A549 (cell line): Measurements from ENCODE around the gene KIAA1586. TPM values are rescaled to one million over a fixed set of nuclear protein-coding genes. Genes with fewer than 3 reads are reported as not detected.
"Not testable (repeated sequence)": the region's sequence is repeated elsewhere in the genome, so short reads cannot be mapped to it uniquely, and the experiment has no call there.

ENCODE experiments used
- ATAC-seq, 2 experiments: fragments of 200-7000 bp in 1 of 2; fragments of >200 bp in 1 of 2; cut with Nextera tagmentation in 1 of 2; cut with Tn5 transposase in 1 of 2; 3 replicates each; pipeline versions ENCODE4 v1.8.0 to v1.9.1; 2018 to 2020; ENCODE audit warnings: mild to moderate bottlenecking in 1 of 2, moderate library complexity in 1 of 2
- CTCF ChIA-PET: fragments of 300-600 bp; sonication (Branson Sonifier 250); formaldehyde crosslinking; extraction: SDS; loops from one replicate; lab custom pipeline; 2021; ENCODE audit warnings: antibody characterized with exemption, inconsistent platforms; lab: Yijun Ruan, JAX
- POLR2A ChIA-PET: fragments of 350-600 bp; formaldehyde crosslinking; extraction: SDS; loops from one replicate; lab custom pipeline; 2021; ENCODE audit warnings: antibody characterized with exemption, inconsistent platforms; lab: Yijun Ruan, JAX
- DNase-seq, 2 experiments: peaks; one replicate each; pipeline versions ENCODE4 v3.0.0 to v3.0.0-alpha.2; 2011 to 2016; ENCODE audit warnings: low read depth in 1 of 2, low spot score in 1 of 2
- FAIRE-seq: peaks from 2 replicates; lab custom pipeline; 2011; peaks lifted over from hg19 to GRCh38; lab: Jason Lieb, UNC
- H3K27ac ChIP-seq, 2 experiments: fragments of >200 bp; sonication (Bioruptor Twin); formaldehyde crosslinking; 3 replicates each; pipeline ENCODE4 v1.5.1; 2016 to 2017
- H3K4me1 ChIP-seq: fragments of >200 bp; sonication (Bioruptor Twin); formaldehyde crosslinking; 3 replicates; pipeline ENCODE4 v1.6.1; 2016
- H3K4me2 ChIP-seq: fragments of >200 bp; sonication (Bioruptor Twin); formaldehyde crosslinking; 3 replicates; pipeline ENCODE4 v1.6.1; 2016
- H3K4me3 ChIP-seq: fragments of >200 bp; sonication (Bioruptor Twin); formaldehyde crosslinking; 3 replicates; pipeline ENCODE4 v1.5.1; 2016
- H3K9me3 ChIP-seq: fragments of >200 bp; sonication (Bioruptor Twin); formaldehyde crosslinking; 3 replicates; pipeline ENCODE4 v1.6.1; 2016
- BHLHE40 ChIP-seq: IDR thresholded peaks from 2 replicates; pipeline ENCODE4 v1.6.1; 2012; ENCODE audit warnings: low read depth, low read length, inconsistent platforms
- CBX8 ChIP-seq: fragments of 200-600 bp; sonication (generic); IDR thresholded peaks from 2 replicates; pipeline ENCODE4 v1.6.1; 2016
- CHD2 ChIP-seq: fragments of 150-350 bp; IDR thresholded peaks from 2 replicates; pipeline ENCODE4 v1.6.1; 2014; ENCODE audit warnings: low read length; ENCODE audit not compliant: partially characterized antibody
- CHD4 ChIP-seq: fragments of 200-600 bp; sonication (generic); IDR thresholded peaks from 2 replicates; pipeline ENCODE4 v1.6.1; 2016; ENCODE audit warnings: antibody characterized with exemption, mild to moderate bottlenecking, borderline replicate concordance
- FOSL2 ChIP-seq, 2 experiments: fragments of 450-650 bp in 1 of 2; fragments of >200 bp in 1 of 2; sonication (Bioruptor Twin) in 1 of 2; formaldehyde crosslinking; IDR thresholded peaks; 2 replicates each; pipeline versions ENCODE4 v1.5.0 to v1.6.1; 2016 to 2020; ENCODE audit warnings: mild to moderate bottlenecking in 1 of 2, moderate library complexity in 1 of 2
- FOXS1 ChIP-seq: fragments of 250-450 bp; sonication (Bioruptor Pico); IDR thresholded peaks from 2 replicates; pipeline ENCODE4 v1.5.0; 2020; ENCODE audit warnings: mild to moderate bottlenecking, moderate library complexity
- HOXB13 ChIP-seq: fragments of 250-450 bp; sonication (Bioruptor Pico); IDR thresholded peaks from 2 replicates; pipeline ENCODE4 v1.5.0; 2020; ENCODE audit warnings: low read depth, mild to moderate bottlenecking, moderate library complexity
- JUNB ChIP-seq: fragments of >200 bp; sonication (Bioruptor Twin); formaldehyde crosslinking; IDR thresholded peaks from 2 replicates; pipeline ENCODE4 v1.6.1; 2016
- MAFK ChIP-seq: fragments of 450-650 bp; IDR thresholded peaks from 2 replicates; pipeline ENCODE4 v1.6.1; 2014; ENCODE audit not compliant: partially characterized antibody
- MAX ChIP-seq: IDR thresholded peaks from 2 replicates; pipeline ENCODE4 v1.6.1; 2012
- RCOR1 ChIP-seq: fragments of 150-350 bp; IDR thresholded peaks from 2 replicates; pipeline ENCODE4 v1.6.1; 2014; ENCODE audit warnings: antibody characterized with exemption, low read length, low read depth
- SMC3 ChIP-seq: fragments of >200 bp; sonication (Bioruptor Twin); formaldehyde crosslinking; IDR thresholded peaks from 3 replicates; pipeline ENCODE4 v1.6.1; 2018; ENCODE audit warnings: inconsistent platforms
- TFCP2L1 ChIP-seq: fragments of 250-450 bp; sonication (Bioruptor Pico); IDR thresholded peaks from 2 replicates; pipeline ENCODE4 v1.5.0; 2021; ENCODE audit warnings: mild to moderate bottlenecking
- USF2 ChIP-seq: fragments of 450-650 bp; IDR thresholded peaks from 2 replicates; pipeline ENCODE4 v1.6.1; 2014; ENCODE audit warnings: antibody characterized with exemption
- WGBS: methylation state at CpG from one replicate; pipeline ENCODE4 v1.1.6; 2017; ENCODE audit errors: missing lambda C conversion rate; 5-methylcytosine and 5-hydroxymethylcytosine counted together
- polyA plus RNA-seq, 4 experiments: library from polyadenylated mRNA; depleted of rRNA in 3 of 4; stranded (reverse); fragments of >200 nt; fragmentation: RNase III in 1 of 4; extraction: RNeasy Plus Mini Kit Qiagen cat#74134 plus additional on column Dnase treatment in 1 of 4; gene quantifications; 2 replicates in 3 of 4; 3 replicates in 1 of 4; pipeline ENCODE4 v1.2.3, GENCODE V29; 2011 to 2017

Gene KIAA1586
- polyA plus RNA-seq, 2 of the 4 experiments (the other 2 are of a cell fraction) = 4.7 to 6.3 TPM

- Histone ChIP-seq H3K9me3 (no peaks in the 10 kb centered on the region), H3K4me2 (no peak overlapping the region), H3K4me1 (no peaks in the 10 kb centered on the region), H3K4me3 (no peak overlapping the region), H3K27ac (no peak overlapping the region)
- POLR2A ChIA-PET = no interaction called here
- WGBS = 81% methylated on average over 2 of the region's 2 CpGs
- TF ChIP-seq BHLHE40 (no peak), FOSL2 (IDR thresholded peaks at IDR 0.05) (no peak), FOSL2 (CRISPR knock-in tag; IDR thresholded peaks at IDR 0.05) (no peak), CHD2 (no peak), JUNB (no peak), USF2 (no peak), CBX8 (no peak), MAFK (no peak), HOXB13 (CRISPR knock-in tag) (no peak)
- ATAC-seq (no peak), FAIRE-seq (no peak), DNase-seq (no peak)
- CTCF ChIA-PET = interaction anchor here (1.0 kb wide), 1 partner anchor 84 kb away, joined by 3 read pairs; no protein-coding TSS in a partner anchor
Observed at GRCh38 chr6:57038906-57039305, 7.6 kb upstream of the KIAA1586 start.

GRCh38 chr6:57040011-57040410 lies 6.5 kb upstream of the KIAA1586 start:
- POLR2A ChIA-PET = no interaction called here
- FAIRE-seq (no peak), ATAC-seq (peak; percentile 68 to 85; a peak in 5 of 6 replicates), DNase-seq (peak; percentile 5 to 35)
- CTCF ChIA-PET = interaction anchor here (1.3 kb wide), 1 partner anchor 137 kb away, joined by 3 read pairs; no protein-coding TSS in a partner anchor
- Histone ChIP-seq H3K4me2 (no peak overlapping the region), H3K9me3 (no peaks in the 10 kb centered on the region), H3K27ac (no peak overlapping the region), H3K4me1 (no peaks in the 10 kb centered on the region), H3K4me3 (no peak overlapping the region)
- 56% methylated on average over 5 of the region's 5 CpGs for WGBS
- TF ChIP-seq SMC3 (no peak), FOSL2 (IDR thresholded peaks at IDR 0.05) (no peak), FOSL2 (CRISPR knock-in tag; IDR thresholded peaks at IDR 0.05) (no peak), TFCP2L1 (CRISPR knock-in tag) (no peak), USF2 (no peak), MAX (peak; percentile 45; the same call in 1 of the 2 replicates)

GRCh38 chr6:57044061-57044460 lies 2.4 kb upstream of the KIAA1586 start:
- H3K9me3 ChIP-seq, H3K27ac ChIP-seq, FAIRE-seq, CTCF ChIA-PET, DNase-seq, H3K4me3 ChIP-seq, H3K4me2 ChIP-seq, ATAC-seq, POLR2A ChIA-PET: not testable (repeated sequence)
- WGBS = 57% methylated on average over 1 of the region's 1 CpG
- peaks cover 12% of the 10 kb centered on the region; the same call in 1 of the 3 replicates for H3K4me1 ChIP-seq

- ChIA-PET CTCF (interaction anchor here (1.2 to 1.6 kb wide), 2 partner anchors 24 to 89 kb away, joined by 3 to 5 read pairs; partner anchors contain the start of gene BEND6), POLR2A (no interaction called here)
- FAIRE-seq = no peak
- no peak for TF ChIP-seq FOXS1 (CRISPR knock-in tag)
- TF ChIP-seq CHD4 = no peak
- TF ChIP-seq BHLHE40 = no peak
- TF ChIP-seq RCOR1 = no peak
- ATAC-seq = no peak
- Histone ChIP-seq H3K27ac (no peak overlapping the region), H3K4me3 (no peak overlapping the region), H3K9me3 (peaks cover 3% of the 10 kb centered on the region; the same call in 1 of the 3 replicates), H3K4me1 (peaks cover 12% of the 10 kb centered on the region; the same call in 1 of the 3 replicates), H3K4me2 (no peak overlapping the region)
- DNase-seq = no peak
- 82% methylated on average over 2 of the region's 2 CpGs for WGBS
Observed at GRCh38 chr6:57044568-57044967, 1.9 kb upstream of the KIAA1586 start.

- FAIRE-seq, H3K27ac ChIP-seq, DNase-seq, H3K4me3 ChIP-seq, H3K9me3 ChIP-seq, POLR2A ChIA-PET, H3K4me2 ChIP-seq, CTCF ChIA-PET: not testable (repeated sequence)
- H3K4me1 ChIP-seq = peaks cover 12% of the 10 kb centered on the region; the same call in 1 of the 3 replicates
- ATAC-seq = peak; percentile 19 to 22; a peak in 5 of 6 replicates
- WGBS = no CpG with 5 or more reads among the region's 5 CpGs
Observed at GRCh38 chr6:57047257-57047585, 728 bp downstream of the KIAA1586 start.

GRCh38 chr6:57047859-57048258 lies 1.4 kb downstream of the KIAA1586 start:
- Histone ChIP-seq H3K4me2 (peak overlapping the region; percentile 58), H3K4me1 (peaks cover 12% of the 10 kb centered on the region; the same call in 1 of the 3 replicates)
- DNase-seq, H3K27ac ChIP-seq, ATAC-seq, FAIRE-seq, H3K9me3 ChIP-seq, CTCF ChIA-PET, POLR2A ChIA-PET, H3K4me3 ChIP-seq: not testable (repeated sequence)
- 98% methylated on average over 4 of the region's 6 CpGs for WGBS
